22Rv1 (cell line): ENCODE measurements around the gene KCND2.
"Not testable (repeated sequence)": the region's sequence is repeated elsewhere in the genome, so short reads cannot be mapped to it uniquely, and the experiment has no call there.

Experiments
- ZFX ChIP-seq: fragments of 450-650 bp; IDR thresholded peaks from 2 replicates; pipeline ENCODE4 v1.6.1; 2017; ENCODE audit warnings: antibody characterized with exemption, borderline replicate concordance
- TF ChIP-seq, protein P1 (sequence below): fragments of 450-650 bp; IDR thresholded peaks from 2 replicates; pipeline ENCODE4 v1.5.1; 2017; ENCODE audit warnings: mild to moderate bottlenecking

DNA sequence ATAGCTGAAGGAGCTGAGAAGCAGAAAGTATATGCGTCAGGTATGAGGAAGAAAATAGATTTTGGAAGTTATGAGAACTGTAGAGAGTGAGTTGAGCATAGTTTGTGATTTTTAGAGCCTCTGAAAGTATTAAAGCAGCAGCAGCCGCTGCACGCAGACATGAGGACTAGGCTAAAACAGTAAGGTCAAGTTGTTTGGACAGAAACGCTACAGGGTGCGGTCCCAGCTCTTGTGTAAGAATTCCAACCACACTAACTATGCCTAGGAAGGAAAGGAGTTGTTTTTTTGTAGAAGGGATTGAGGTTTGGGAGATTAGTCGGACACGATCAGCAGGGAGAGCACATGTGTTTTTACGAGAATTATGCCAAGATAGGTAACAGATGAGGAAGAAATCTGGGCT, 506.1 kb downstream of the KCND2 start:
- TF ChIP-seq, protein P1, sequence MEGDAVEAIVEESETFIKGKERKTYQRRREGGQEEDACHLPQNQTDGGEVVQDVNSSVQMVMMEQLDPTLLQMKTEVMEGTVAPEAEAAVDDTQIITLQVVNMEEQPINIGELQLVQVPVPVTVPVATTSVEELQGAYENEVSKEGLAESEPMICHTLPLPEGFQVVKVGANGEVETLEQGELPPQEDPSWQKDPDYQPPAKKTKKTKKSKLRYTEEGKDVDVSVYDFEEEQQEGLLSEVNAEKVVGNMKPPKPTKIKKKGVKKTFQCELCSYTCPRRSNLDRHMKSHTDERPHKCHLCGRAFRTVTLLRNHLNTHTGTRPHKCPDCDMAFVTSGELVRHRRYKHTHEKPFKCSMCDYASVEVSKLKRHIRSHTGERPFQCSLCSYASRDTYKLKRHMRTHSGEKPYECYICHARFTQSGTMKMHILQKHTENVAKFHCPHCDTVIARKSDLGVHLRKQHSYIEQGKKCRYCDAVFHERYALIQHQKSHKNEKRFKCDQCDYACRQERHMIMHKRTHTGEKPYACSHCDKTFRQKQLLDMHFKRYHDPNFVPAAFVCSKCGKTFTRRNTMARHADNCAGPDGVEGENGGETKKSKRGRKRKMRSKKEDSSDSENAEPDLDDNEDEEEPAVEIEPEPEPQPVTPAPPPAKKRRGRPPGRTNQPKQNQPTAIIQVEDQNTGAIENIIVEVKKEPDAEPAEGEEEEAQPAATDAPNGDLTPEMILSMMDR: not testable (repeated sequence)
- not testable (repeated sequence) for TF ChIP-seq ZFX
